PC-3 (cell line): ENCODE data around the gene S100P.

Experiments
- EZH2 ChIP-seq: fragments of 300-600 bp; sonication (generic); IDR thresholded peaks from one replicate; pipeline ENCODE4 v1.6.1; 2017; ENCODE audit warnings: antibody characterized with exemption, mild to moderate bottlenecking, low read length; ENCODE audit not compliant: unreplicated experiment
- EZH2phosphoT487 ChIP-seq: fragments of 300-600 bp; sonication (generic); IDR thresholded peaks from 2 replicates; pipeline ENCODE4 v1.6.1; 2018; ENCODE audit warnings: mild to moderate bottlenecking, antibody characterized with exemption, low read length, borderline replicate concordance
- TF ChIP-seq, protein P1 (sequence below): fragments of 300-600 bp; sonication (generic); conservative IDR thresholded peaks from 2 replicates; pipeline ENCODE4 v1.5.1; 2017; ENCODE audit warnings: antibody characterized with exemption, low read depth, mild to moderate bottlenecking, low read length

DNA sequence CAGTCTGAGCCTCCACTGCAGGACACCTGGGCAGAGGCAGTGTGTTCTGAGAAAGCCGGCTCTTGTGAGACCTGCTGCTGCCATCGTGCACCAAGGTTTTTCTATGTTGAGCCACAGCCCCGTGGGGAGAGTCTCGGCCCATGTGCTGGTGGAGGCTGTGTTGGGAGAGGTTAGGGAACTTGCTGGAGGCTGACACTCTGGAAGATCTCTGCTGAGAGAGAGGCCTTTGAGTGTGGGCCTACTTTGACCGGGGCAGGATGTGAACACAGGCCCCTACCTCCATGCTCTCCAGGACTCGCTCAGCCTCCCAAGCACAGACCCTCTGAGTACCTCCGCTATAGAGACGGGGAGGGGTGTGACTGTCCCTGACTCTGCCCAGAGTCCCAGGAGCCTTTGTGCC lies 1.3 kb upstream of the S100P start:
- TF ChIP-seq, protein P1, sequence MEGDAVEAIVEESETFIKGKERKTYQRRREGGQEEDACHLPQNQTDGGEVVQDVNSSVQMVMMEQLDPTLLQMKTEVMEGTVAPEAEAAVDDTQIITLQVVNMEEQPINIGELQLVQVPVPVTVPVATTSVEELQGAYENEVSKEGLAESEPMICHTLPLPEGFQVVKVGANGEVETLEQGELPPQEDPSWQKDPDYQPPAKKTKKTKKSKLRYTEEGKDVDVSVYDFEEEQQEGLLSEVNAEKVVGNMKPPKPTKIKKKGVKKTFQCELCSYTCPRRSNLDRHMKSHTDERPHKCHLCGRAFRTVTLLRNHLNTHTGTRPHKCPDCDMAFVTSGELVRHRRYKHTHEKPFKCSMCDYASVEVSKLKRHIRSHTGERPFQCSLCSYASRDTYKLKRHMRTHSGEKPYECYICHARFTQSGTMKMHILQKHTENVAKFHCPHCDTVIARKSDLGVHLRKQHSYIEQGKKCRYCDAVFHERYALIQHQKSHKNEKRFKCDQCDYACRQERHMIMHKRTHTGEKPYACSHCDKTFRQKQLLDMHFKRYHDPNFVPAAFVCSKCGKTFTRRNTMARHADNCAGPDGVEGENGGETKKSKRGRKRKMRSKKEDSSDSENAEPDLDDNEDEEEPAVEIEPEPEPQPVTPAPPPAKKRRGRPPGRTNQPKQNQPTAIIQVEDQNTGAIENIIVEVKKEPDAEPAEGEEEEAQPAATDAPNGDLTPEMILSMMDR: no peak
- TF ChIP-seq EZH2 (no peak), EZH2phosphoT487 (no peak)
